ENCODE results near the gene MEA1. TPM values are rescaled to one million over a fixed set of nuclear protein-coding genes. Genes with fewer than 3 reads are reported as not detected.

Gene MEA1
- total and polyA plus RNA-seq, 2 experiments from 2014 or later: 70.5 to 205 TPM

DNA sequence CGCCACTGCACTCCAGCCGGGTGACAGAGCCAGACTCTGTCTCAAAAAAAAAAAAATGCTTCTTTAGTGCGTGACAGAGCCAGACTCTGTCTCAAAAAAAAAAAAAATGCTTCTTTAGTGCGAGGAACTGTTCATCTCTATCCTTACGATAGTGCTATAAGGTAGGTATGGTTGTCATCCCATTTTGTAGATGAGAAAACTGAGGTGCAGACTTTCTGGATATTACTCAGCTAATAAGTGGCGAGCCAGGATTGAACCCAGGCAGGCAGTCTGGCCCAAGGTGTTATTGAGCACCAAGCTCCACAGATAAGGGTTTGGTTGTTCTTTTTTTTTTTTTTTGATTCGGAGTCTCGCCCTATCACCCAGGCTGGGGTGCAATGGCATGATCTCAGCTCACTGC is 11.9 kb downstream of the MEA1 start:
- Mint-ChIP-seq H3K9me3 (no peaks in the 10 kb centered on the region), H3K36me3 (ENCODE audit: low read depth) (peaks cover 7% of the 10 kb centered on the region; the same call in 2 of the 3 replicates), H3K27me3 (ENCODE audit: insufficient read depth, low read depth, poor library complexity) (peaks cover 1% of the 10 kb centered on the region), H3K27ac (no peak overlapping the region), H3K4me3 (no peak overlapping the region), H3K4me1 (peaks cover 4% of the 10 kb centered on the region; the same call in 2 of the 3 replicates)
- no peak for DNase-seq (ENCODE audit: low spot score)
- no peak overlapping the region for H3K27ac ChIP-seq (ENCODE audit: low read depth)
- no peaks in the 10 kb centered on the region for H3K27me3 ChIP-seq (ENCODE audit: insufficient read depth)
- no peak overlapping the region for H2AFZ ChIP-seq
- peaks cover 10% of the 10 kb centered on the region for H4K20me1 ChIP-seq (replicated peaks; ENCODE audit: insufficient read depth)
- H3K4me2 ChIP-seq: no peak overlapping the region
- no peak for ATAC-seq
- 0 out of 2 replicates have a peak, but pooled peaks cover 5% of the 10 kb centered on the region for H3K4me1 ChIP-seq (ENCODE audit: insufficient read depth)
- H3K9me2 ChIP-seq (ENCODE audit: insufficient read depth): no peaks in the 10 kb centered on the region
- no peaks in the 10 kb centered on the region for H3K79me2 ChIP-seq (replicated peaks; ENCODE audit: insufficient read depth)
- TF ChIP-seq EZH2 (IDR thresholded peaks at IDR 0.05; ENCODE audit: low read depth, unreplicated experiment) (no peak), EZH2phosphoT487 (IDR thresholded peaks at IDR 0.05; ENCODE audit: unreplicated experiment) (no peak), POLR2AphosphoS5 (IDR thresholded peaks at IDR 0.05; ENCODE audit: low read depth) (no peak), CREB1 (CRISPR knock-in tag; IDR thresholded peaks at IDR 0.05; ENCODE audit: low read depth) (no peak), ZNF114 (CRISPR knock-in tag; IDR thresholded peaks at IDR 0.05) (no peak), JUNB (IDR thresholded peaks at IDR 0.05; ENCODE audit: unreplicated experiment) (no peak), STAT1 (IDR thresholded peaks at IDR 0.05; ENCODE audit: unreplicated experiment) (no peak), ZNF331 (CRISPR knock-in tag; IDR thresholded peaks at IDR 0.05; ENCODE audit: low read depth) (no peak), NANOG (IDR thresholded peaks at IDR 0.05; ENCODE audit: borderline replicate concordance) (no peak)
- TF ChIP-seq, protein P1, sequence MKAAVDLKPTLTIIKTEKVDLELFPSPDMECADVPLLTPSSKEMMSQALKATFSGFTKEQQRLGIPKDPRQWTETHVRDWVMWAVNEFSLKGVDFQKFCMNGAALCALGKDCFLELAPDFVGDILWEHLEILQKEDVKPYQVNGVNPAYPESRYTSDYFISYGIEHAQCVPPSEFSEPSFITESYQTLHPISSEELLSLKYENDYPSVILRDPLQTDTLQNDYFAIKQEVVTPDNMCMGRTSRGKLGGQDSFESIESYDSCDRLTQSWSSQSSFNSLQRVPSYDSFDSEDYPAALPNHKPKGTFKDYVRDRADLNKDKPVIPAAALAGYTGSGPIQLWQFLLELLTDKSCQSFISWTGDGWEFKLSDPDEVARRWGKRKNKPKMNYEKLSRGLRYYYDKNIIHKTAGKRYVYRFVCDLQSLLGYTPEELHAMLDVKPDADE (IDR thresholded peaks at IDR 0.05): no peak
- TF ChIP-seq, protein P2, sequence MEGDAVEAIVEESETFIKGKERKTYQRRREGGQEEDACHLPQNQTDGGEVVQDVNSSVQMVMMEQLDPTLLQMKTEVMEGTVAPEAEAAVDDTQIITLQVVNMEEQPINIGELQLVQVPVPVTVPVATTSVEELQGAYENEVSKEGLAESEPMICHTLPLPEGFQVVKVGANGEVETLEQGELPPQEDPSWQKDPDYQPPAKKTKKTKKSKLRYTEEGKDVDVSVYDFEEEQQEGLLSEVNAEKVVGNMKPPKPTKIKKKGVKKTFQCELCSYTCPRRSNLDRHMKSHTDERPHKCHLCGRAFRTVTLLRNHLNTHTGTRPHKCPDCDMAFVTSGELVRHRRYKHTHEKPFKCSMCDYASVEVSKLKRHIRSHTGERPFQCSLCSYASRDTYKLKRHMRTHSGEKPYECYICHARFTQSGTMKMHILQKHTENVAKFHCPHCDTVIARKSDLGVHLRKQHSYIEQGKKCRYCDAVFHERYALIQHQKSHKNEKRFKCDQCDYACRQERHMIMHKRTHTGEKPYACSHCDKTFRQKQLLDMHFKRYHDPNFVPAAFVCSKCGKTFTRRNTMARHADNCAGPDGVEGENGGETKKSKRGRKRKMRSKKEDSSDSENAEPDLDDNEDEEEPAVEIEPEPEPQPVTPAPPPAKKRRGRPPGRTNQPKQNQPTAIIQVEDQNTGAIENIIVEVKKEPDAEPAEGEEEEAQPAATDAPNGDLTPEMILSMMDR (conservative IDR thresholded peaks at IDR 0.05; ENCODE audit: low read depth in 2 of 2): no peak
- TF ChIP-seq, protein P3, sequence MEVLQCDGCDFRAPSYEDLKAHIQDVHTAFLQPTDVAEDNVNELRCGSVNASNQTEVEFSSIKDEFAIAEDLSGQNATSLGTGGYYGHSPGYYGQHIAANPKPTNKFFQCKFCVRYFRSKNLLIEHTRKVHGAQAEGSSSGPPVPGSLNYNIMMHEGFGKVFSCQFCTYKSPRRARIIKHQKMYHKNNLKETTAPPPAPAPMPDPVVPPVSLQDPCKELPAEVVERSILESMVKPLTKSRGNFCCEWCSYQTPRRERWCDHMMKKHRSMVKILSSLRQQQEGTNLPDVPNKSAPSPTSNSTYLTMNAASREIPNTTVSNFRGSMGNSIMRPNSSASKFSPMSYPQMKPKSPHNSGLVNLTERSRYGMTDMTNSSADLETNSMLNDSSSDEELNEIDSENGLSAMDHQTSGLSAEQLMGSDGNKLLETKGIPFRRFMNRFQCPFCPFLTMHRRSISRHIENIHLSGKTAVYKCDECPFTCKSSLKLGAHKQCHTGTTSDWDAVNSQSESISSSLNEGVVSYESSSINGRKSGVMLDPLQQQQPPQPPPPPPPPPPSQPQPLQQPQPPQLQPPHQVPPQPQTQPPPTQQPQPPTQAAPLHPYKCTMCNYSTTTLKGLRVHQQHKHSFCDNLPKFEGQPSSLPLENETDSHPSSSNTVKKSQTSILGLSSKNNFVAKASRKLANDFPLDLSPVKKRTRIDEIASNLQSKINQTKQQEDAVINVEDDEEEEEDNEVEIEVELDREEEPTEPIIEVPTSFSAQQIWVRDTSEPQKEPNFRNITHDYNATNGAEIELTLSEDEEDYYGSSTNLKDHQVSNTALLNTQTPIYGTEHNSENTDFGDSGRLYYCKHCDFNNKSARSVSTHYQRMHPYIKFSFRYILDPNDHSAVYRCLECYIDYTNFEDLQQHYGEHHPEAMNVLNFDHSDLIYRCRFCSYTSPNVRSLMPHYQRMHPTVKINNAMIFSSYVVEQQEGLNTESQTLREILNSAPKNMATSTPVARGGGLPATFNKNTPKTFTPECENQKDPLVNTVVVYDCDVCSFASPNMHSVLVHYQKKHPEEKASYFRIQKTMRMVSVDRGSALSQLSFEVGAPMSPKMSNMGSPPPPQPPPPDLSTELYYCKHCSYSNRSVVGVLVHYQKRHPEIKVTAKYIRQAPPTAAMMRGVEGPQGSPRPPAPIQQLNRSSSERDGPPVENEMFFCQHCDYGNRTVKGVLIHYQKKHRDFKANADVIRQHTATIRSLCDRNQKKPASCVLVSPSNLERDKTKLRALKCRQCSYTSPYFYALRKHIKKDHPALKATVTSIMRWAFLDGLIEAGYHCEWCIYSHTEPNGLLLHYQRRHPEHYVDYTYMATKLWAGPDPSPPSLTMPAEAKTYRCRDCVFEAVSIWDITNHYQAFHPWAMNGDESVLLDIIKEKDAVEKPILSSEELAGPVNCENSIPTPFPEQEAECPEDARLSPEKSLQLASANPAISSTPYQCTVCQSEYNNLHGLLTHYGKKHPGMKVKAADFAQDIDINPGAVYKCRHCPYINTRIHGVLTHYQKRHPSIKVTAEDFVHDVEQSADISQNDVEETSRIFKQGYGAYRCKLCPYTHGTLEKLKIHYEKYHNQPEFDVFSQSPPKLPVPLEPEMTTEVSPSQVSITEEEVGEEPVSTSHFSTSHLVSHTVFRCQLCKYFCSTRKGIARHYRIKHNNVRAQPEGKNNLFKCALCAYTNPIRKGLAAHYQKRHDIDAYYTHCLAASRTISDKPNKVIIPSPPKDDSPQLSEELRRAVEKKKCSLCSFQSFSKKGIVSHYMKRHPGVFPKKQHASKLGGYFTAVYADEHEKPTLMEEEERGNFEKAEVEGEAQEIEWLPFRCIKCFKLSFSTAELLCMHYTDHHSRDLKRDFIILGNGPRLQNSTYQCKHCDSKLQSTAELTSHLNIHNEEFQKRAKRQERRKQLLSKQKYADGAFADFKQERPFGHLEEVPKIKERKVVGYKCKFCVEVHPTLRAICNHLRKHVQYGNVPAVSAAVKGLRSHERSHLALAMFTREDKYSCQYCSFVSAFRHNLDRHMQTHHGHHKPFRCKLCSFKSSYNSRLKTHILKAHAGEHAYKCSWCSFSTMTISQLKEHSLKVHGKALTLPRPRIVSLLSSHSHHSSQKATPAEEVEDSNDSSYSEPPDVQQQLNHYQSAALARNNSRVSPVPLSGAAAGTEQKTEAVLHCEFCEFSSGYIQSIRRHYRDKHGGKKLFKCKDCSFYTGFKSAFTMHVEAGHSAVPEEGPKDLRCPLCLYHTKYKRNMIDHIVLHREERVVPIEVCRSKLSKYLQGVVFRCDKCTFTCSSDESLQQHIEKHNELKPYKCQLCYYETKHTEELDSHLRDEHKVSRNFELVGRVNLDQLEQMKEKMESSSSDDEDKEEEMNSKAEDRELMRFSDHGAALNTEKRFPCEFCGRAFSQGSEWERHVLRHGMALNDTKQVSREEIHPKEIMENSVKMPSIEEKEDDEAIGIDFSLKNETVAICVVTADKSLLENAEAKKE (CRISPR knock-in tag; IDR thresholded peaks at IDR 0.05): no peak
- TF ChIP-seq, protein P4, sequence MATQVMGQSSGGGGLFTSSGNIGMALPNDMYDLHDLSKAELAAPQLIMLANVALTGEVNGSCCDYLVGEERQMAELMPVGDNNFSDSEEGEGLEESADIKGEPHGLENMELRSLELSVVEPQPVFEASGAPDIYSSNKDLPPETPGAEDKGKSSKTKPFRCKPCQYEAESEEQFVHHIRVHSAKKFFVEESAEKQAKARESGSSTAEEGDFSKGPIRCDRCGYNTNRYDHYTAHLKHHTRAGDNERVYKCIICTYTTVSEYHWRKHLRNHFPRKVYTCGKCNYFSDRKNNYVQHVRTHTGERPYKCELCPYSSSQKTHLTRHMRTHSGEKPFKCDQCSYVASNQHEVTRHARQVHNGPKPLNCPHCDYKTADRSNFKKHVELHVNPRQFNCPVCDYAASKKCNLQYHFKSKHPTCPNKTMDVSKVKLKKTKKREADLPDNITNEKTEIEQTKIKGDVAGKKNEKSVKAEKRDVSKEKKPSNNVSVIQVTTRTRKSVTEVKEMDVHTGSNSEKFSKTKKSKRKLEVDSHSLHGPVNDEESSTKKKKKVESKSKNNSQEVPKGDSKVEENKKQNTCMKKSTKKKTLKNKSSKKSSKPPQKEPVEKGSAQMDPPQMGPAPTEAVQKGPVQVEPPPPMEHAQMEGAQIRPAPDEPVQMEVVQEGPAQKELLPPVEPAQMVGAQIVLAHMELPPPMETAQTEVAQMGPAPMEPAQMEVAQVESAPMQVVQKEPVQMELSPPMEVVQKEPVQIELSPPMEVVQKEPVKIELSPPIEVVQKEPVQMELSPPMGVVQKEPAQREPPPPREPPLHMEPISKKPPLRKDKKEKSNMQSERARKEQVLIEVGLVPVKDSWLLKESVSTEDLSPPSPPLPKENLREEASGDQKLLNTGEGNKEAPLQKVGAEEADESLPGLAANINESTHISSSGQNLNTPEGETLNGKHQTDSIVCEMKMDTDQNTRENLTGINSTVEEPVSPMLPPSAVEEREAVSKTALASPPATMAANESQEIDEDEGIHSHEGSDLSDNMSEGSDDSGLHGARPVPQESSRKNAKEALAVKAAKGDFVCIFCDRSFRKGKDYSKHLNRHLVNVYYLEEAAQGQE (IDR thresholded peaks at IDR 0.05; ENCODE audit: unreplicated experiment): no peak
- no peak overlapping the region for H3K4me3 ChIP-seq
- no peaks in the 10 kb centered on the region for H3F3A ChIP-seq (replicated peaks; ENCODE audit: low read depth)
- H3K36me3 ChIP-seq (ENCODE audit: insufficient read depth): no peaks in the 10 kb centered on the region
